IMR-90 (cell line): ENCODE results near the gene ACAN. TPM values are rescaled to one million over a fixed set of nuclear protein-coding genes. Genes with fewer than 3 reads are reported as not detected.

Experiments used
- ATAC-seq: fragments of 200-7000 bp; cut with Tn5 transposase; 2 replicates; pipeline ENCODE4 v1.9.1; 2020; ENCODE audit warnings: low read depth, mild to moderate bottlenecking, moderate library complexity
- BruUV-seq: library from RNA; stranded (reverse); fragments of 400-500 nt; replicated peaks from 2 replicates; lab custom pipeline; 2021; lab: Mats Ljungman, UMichigan
- CTCF ChIA-PET: fragments of 300-600 bp; formaldehyde crosslinking; extraction: SDS; loops from one replicate; lab custom pipeline; 2021; ENCODE audit warnings: antibody characterized with exemption; lab: Yijun Ruan, JAX
- POLR2A ChIA-PET: fragments of 300-600 bp; sonication (Branson Sonifier 250); formaldehyde crosslinking; loops from one replicate; lab custom pipeline; 2022; ENCODE audit warnings: antibody characterized with exemption; ENCODE audit not compliant: unreplicated experiment; lab: Charles Lee
- DNase-seq: peaks from one replicate; pipeline ENCODE4 v3.0.0; 2013
- H2AFZ ChIP-seq: replicated peaks from 2 replicates; pipeline ENCODE3; 2013; ENCODE audit warnings: low read length, mild to moderate bottlenecking; ENCODE audit not compliant: poor library complexity
- H2AK5ac ChIP-seq: 2 replicates; pipeline ENCODE4 v1.6.1; 2013; ENCODE audit warnings: low read depth, low read length, inconsistent platforms
- H2AK9ac ChIP-seq: replicated peaks from 2 replicates; pipeline ENCODE3; 2013; ENCODE audit warnings: mild to moderate bottlenecking, low read depth, low read length, moderate library complexity; ENCODE audit not compliant: poor library complexity
- H2BK120ac ChIP-seq: 2 replicates; pipeline ENCODE4 v1.6.1; 2013; ENCODE audit warnings: low read depth, low read length, inconsistent platforms
- H2BK15ac ChIP-seq: 3 replicates; pipeline ENCODE4 v1.6.1; 2013; ENCODE audit warnings: low read depth, low read length, inconsistent platforms
- H2BK20ac ChIP-seq: 2 replicates; pipeline ENCODE4 v1.6.1; 2013; ENCODE audit warnings: low read depth, mild to moderate bottlenecking, inconsistent platforms, low read length, moderate library complexity
- H2BK5ac ChIP-seq: 2 replicates; pipeline ENCODE4 v1.6.1; 2013; ENCODE audit warnings: mild to moderate bottlenecking, low read depth, low read length, inconsistent platforms; ENCODE audit not compliant: poor library complexity, severe bottlenecking
- H3K14ac ChIP-seq: replicated peaks from 2 replicates; pipeline ENCODE4 v1.6.1; 2013; ENCODE audit warnings: low read depth, low read length, inconsistent platforms
- H3K18ac ChIP-seq: 2 replicates; pipeline ENCODE4 v1.6.1; 2013; ENCODE audit warnings: low read depth, low read length, control low read depth
- H3K23ac ChIP-seq: 2 replicates; pipeline ENCODE4 v1.6.1; 2013; ENCODE audit warnings: low read depth, low read length, inconsistent platforms
- H3K27ac ChIP-seq: 2 replicates; pipeline ENCODE4 v1.5.1; 2013; ENCODE audit warnings: mild to moderate bottlenecking, control low read depth, low read length; ENCODE audit not compliant: insufficient read depth
- H3K27me3 ChIP-seq: 2 replicates; pipeline ENCODE4 v1.6.1; 2013; ENCODE audit warnings: low read length; ENCODE audit not compliant: control insufficient read depth, insufficient read depth
- H3K36me3 ChIP-seq: 2 replicates; pipeline ENCODE4 v1.6.1; 2013; ENCODE audit warnings: low read length, mixed read lengths; ENCODE audit not compliant: control insufficient read depth, insufficient read depth
- H3K4ac ChIP-seq: 2 replicates; pipeline ENCODE4 v1.6.1; 2013; ENCODE audit warnings: low read depth, low read length, inconsistent platforms
- H3K4me1 ChIP-seq: 2 replicates; pipeline ENCODE4 v1.6.1; 2013; ENCODE audit warnings: low read length, mixed read lengths; ENCODE audit not compliant: control insufficient read depth, insufficient read depth
- H3K4me2 ChIP-seq: 2 replicates; pipeline ENCODE4 v1.6.1; 2013; ENCODE audit warnings: low read depth, mild to moderate bottlenecking, control low read depth, low read length, moderate library complexity
- H3K4me3 ChIP-seq: 2 replicates; pipeline ENCODE4 v1.5.1; 2013; ENCODE audit warnings: low read depth, mild to moderate bottlenecking, control low read depth, low read length, moderate library complexity; ENCODE audit not compliant: insufficient read depth
- H3K56ac ChIP-seq: 2 replicates; pipeline ENCODE4 v1.6.1; 2013; ENCODE audit warnings: low read length, inconsistent platforms; ENCODE audit not compliant: insufficient read depth; ENCODE audit errors: extremely low read depth
- H3K79me1 ChIP-seq, 2 experiments: 2 replicates each; pipeline ENCODE4 v1.6.1; 2013; ENCODE audit warnings: low read length in 2 of 2, inconsistent platforms in 1 of 2, low read depth in 1 of 2
- H3K9ac ChIP-seq: 2 replicates; pipeline ENCODE4 v1.6.1; 2013; ENCODE audit warnings: low read depth, low read length, control low read depth
- H3K9me1 ChIP-seq: 2 replicates; pipeline ENCODE4 v1.6.1; 2013; ENCODE audit warnings: low read length, inconsistent platforms; ENCODE audit not compliant: insufficient read depth
- H3K9me3 ChIP-seq: 2 replicates; pipeline ENCODE4 v1.6.1; 2013; ENCODE audit warnings: low read length; ENCODE audit not compliant: control insufficient read depth, insufficient read depth
- H4K20me1 ChIP-seq: 2 replicates; pipeline ENCODE4 v1.6.1; 2013; ENCODE audit warnings: low read length, inconsistent platforms; ENCODE audit not compliant: insufficient read depth
- H4K5ac ChIP-seq: 2 replicates; pipeline ENCODE4 v1.6.1; 2013; ENCODE audit warnings: mild to moderate bottlenecking, low read depth, low read length, control low read depth
- H4K8ac ChIP-seq, 2 experiments: 2 replicates each; pipeline ENCODE4 v1.6.1; 2013; ENCODE audit warnings: low read depth in 2 of 2, low read length in 2 of 2, control low read depth in 1 of 2, inconsistent platforms in 1 of 2
- H4K91ac ChIP-seq: 2 replicates; pipeline ENCODE4 v1.6.1; 2013; ENCODE audit warnings: low read depth, low read length, inconsistent platforms; ENCODE audit not compliant: insufficient read depth
- BHLHE40 ChIP-seq: fragments of 150-350 bp; IDR thresholded peaks from 2 replicates; pipeline ENCODE4 v1.6.1; 2016; ENCODE audit warnings: mild to moderate bottlenecking, low read depth, low read length
- CEBPB ChIP-seq: IDR thresholded peaks from 2 replicates; pipeline ENCODE4 v1.6.1; 2012; ENCODE audit warnings: low read depth, low read length, improper control_type of control experiment
- CHD1 ChIP-seq: IDR thresholded peaks from 2 replicates; pipeline ENCODE4 v1.6.1; 2012; ENCODE audit warnings: low read depth, low read length, improper control_type of control experiment
- CTCF ChIP-seq: conservative IDR thresholded peaks from 2 replicates; pipeline ENCODE4 v1.5.1; 2012; ENCODE audit warnings: mild to moderate bottlenecking, low read depth, low read length, improper control_type of control experiment
- ELK1 ChIP-seq: fragments of 150-350 bp; IDR thresholded peaks from 2 replicates; pipeline ENCODE4 v1.6.1; 2016; ENCODE audit warnings: low read depth, mild to moderate bottlenecking, low read length, moderate library complexity, borderline replicate concordance
- FOS ChIP-seq: fragments of 150-350 bp; IDR thresholded peaks from 2 replicates; pipeline ENCODE4 v1.6.1; 2016; ENCODE audit warnings: low read depth, low read length
- MAFK ChIP-seq: IDR thresholded peaks from 2 replicates; pipeline ENCODE4 v1.6.1; 2012; ENCODE audit warnings: low read depth, low read length, improper control_type of control experiment
- MAZ ChIP-seq: IDR thresholded peaks from 2 replicates; pipeline ENCODE4 v1.6.1; 2012; ENCODE audit warnings: low read depth, mild to moderate bottlenecking, low read length, improper control_type of control experiment, moderate library complexity, borderline replicate concordance
- MXI1 ChIP-seq: IDR thresholded peaks from 2 replicates; pipeline ENCODE4 v1.6.1; 2012; ENCODE audit warnings: low read depth, mild to moderate bottlenecking, low read length, moderate library complexity, borderline replicate concordance
- NFE2L2 ChIP-seq: fragments of 150-350 bp; IDR thresholded peaks from 2 replicates; pipeline ENCODE4 v1.6.1; 2016; ENCODE audit warnings: low read depth, mild to moderate bottlenecking, low read length
- POLR2A ChIP-seq: IDR thresholded peaks from 2 replicates; pipeline ENCODE4 v1.6.1; 2012; ENCODE audit warnings: mild to moderate bottlenecking, low read depth, low read length
- RAD21 ChIP-seq: IDR thresholded peaks from 2 replicates; pipeline ENCODE4 v1.6.1; 2012; ENCODE audit warnings: low read length, improper control_type of control experiment
- RCOR1 ChIP-seq: IDR thresholded peaks from 2 replicates; pipeline ENCODE4 v1.6.1; 2012; ENCODE audit warnings: mild to moderate bottlenecking, low read length, improper control_type of control experiment; ENCODE audit not compliant: insufficient replicate concordance
- RFX5 ChIP-seq: IDR thresholded peaks from 2 replicates; pipeline ENCODE4 v1.8.0; 2012; ENCODE audit warnings: low read depth, mild to moderate bottlenecking, low read length, moderate library complexity
- SMC3 ChIP-seq: fragments of 150-350 bp; IDR thresholded peaks from 2 replicates; pipeline ENCODE4 v1.6.1; 2016; ENCODE audit warnings: low read depth, mild to moderate bottlenecking, antibody characterized with exemption, low read length, moderate library complexity
- USF2 ChIP-seq: fragments of 150-350 bp; IDR thresholded peaks from 2 replicates; pipeline ENCODE4 v1.6.1; 2017; ENCODE audit warnings: mild to moderate bottlenecking, antibody characterized with exemption, low read length, low read depth
- WGBS, 2 experiments: methylation state at CpG; one replicate each; pipeline versions ENCODE4 v1.1.5 to v1.1.7; 2013; ENCODE audit warnings: missing lambda C conversion rate in 2 of 2; ENCODE audit not compliant: insufficient read length in 1 of 2; ENCODE audit errors: extremely low coverage in 2 of 2; 5-methylcytosine and 5-hydroxymethylcytosine counted together
- dilution Hi-C: fragments of 300-500 bp; cut with HindIII; formaldehyde crosslinking; loops from one replicate; pipeline ENCODE4 v1.14.3; 2018; ENCODE audit warnings: low sequenced_read_pairs; ENCODE audit not compliant: unreplicated experiment
- in situ Hi-C: fragments of 300-500 bp; cut with MboI; formaldehyde crosslinking; loops from 3 replicates; pipeline ENCODE4 v1.14.3; 2019; ENCODE audit warnings: low sequenced_read_pairs, inconsistent platforms, mixed read lengths
- intact Hi-C: fragments of 100-400 bp; cut with micrococcal nuclease; formaldehyde crosslinking; loops from 2 replicates; pipeline ENCODE4 v1.10.0; 2022
- polyA plus RNA-seq, 3 experiments: library from polyadenylated mRNA; depleted of rRNA; stranded (reverse); fragments of >200 nt; gene quantifications; 2 replicates each; pipeline ENCODE4 v1.2.3, GENCODE V29; 2012; ENCODE audit warnings: low replicate concordance in 1 of 3
- total RNA-seq: library from RNA; depleted of rRNA; stranded (reverse); fragments of >200 nt; gene quantifications from 2 replicates; pipeline ENCODE4 v1.2.3, GENCODE V29; 2012

The ACAN gene
- total and polyA plus RNA-seq, 2 of the 4 experiments (the other 2 are of a cell fraction), result 0.54 to 0.96 TPM

GRCh38 chr15:88799341-88799740 is 3.9 kb upstream of the ACAN start:
- WGBS, 2 experiments, result 80% methylated on average over 1 of the region's 4 CpGs; no CpG with 5 or more reads in 1 of the 2 experiments
- no peak overlapping the region for H2AFZ ChIP-seq
- intact Hi-C loops, result no loop called here
- H2BK5ac ChIP-seq, result no peak overlapping the region
- no peak overlapping the region for H3K4me2 ChIP-seq
- no peak for TF ChIP-seq ELK1
- TF ChIP-seq MAZ, result no peak
- TF ChIP-seq CEBPB, result no peak
- no peak for TF ChIP-seq POLR2A
- TF ChIP-seq RAD21, result no peak
- TF ChIP-seq SMC3, result no peak
- no peak for TF ChIP-seq USF2
- TF ChIP-seq RFX5, result no peak
- no peak for TF ChIP-seq MAFK
- TF ChIP-seq BHLHE40, result no peak
- TF ChIP-seq RCOR1, result no peak
- no peak for TF ChIP-seq CTCF
- TF ChIP-seq NFE2L2, result no peak
- TF ChIP-seq FOS, result no peak
- TF ChIP-seq CHD1, result no peak
- no peak for TF ChIP-seq MXI1
- ChIA-PET POLR2A (no interaction called here), CTCF (interaction anchor here (0.6 kb wide), 1 partner anchor 23 kb away, joined by 3 read pairs; no protein-coding TSS in a partner anchor)
- no peak overlapping the region for H2AK5ac ChIP-seq
- no peaks in the 10 kb centered on the region for H3K9me3 ChIP-seq
- H2BK120ac ChIP-seq, result no peak overlapping the region
- dilution Hi-C loops, result no loop called here
- BruUV-seq, result no TSS peak
- no peak overlapping the region for H4K91ac ChIP-seq
- H2BK20ac ChIP-seq, result no peak overlapping the region
- H4K5ac ChIP-seq, result no peak overlapping the region
- ATAC-seq, result no peak
- no peaks in the 10 kb centered on the region for H3K4me1 ChIP-seq
- H4K20me1 ChIP-seq, result no peaks in the 10 kb centered on the region
- no peaks in the 10 kb centered on the region for H3K9me1 ChIP-seq
- no peaks in the 10 kb centered on the region for H3K36me3 ChIP-seq
- H3K79me1 ChIP-seq, result no peaks in the 10 kb centered on the region
- H3K27me3 ChIP-seq, result peaks cover 38% of the 10 kb centered on the region
- H2AK9ac ChIP-seq, result no peak overlapping the region
- no peak overlapping the region for H3K9ac ChIP-seq
- no peak overlapping the region for H3K23ac ChIP-seq
- H3K4me3 ChIP-seq, result no peak overlapping the region
- no peak overlapping the region for H3K18ac ChIP-seq
- H2BK15ac ChIP-seq, result no peak overlapping the region
- no peak overlapping the region for H3K4ac ChIP-seq
- no peak overlapping the region for H4K8ac ChIP-seq
- H3K27ac ChIP-seq, result no peak overlapping the region
- in situ Hi-C loops, result no loop called here
- no peak overlapping the region for H3K14ac ChIP-seq
- H3K56ac ChIP-seq, result no peak overlapping the region
- no peak for DNase-seq
